HEK293T (cell line): ENCODE results near the gene LRRC27.

Experiments
- CTCF ChIA-PET: fragments of 350-600 bp; formaldehyde crosslinking; extraction: SDS; loops from one replicate; lab custom pipeline; 2021; ENCODE audit warnings: antibody characterized with exemption, inconsistent platforms; lab: Yijun Ruan, JAX
- POLR2A ChIA-PET: fragments of 350-600 bp; formaldehyde crosslinking; extraction: SDS; loops from one replicate; lab custom pipeline; 2020; ENCODE audit warnings: antibody characterized with exemption, inconsistent platforms; lab: Yijun Ruan, JAX
- DNase-seq: peaks from one replicate; pipeline ENCODE4 v3.0.0; 2012; ENCODE audit warnings: mixed read lengths; ENCODE audit errors: extremely low spot score
- ARNT ChIP-seq: fragments of 450-650 bp; IDR thresholded peaks from 2 replicates; pipeline ENCODE4 v1.6.1; 2017; ENCODE audit warnings: mild to moderate bottlenecking
- BHLHE40 ChIP-seq: fragments of 450-650 bp; IDR thresholded peaks from 2 replicates; pipeline ENCODE4 v1.6.1; 2016; ENCODE audit warnings: mild to moderate bottlenecking, moderate library complexity, borderline replicate concordance
- CTBP1 ChIP-seq: fragments of 450-650 bp; IDR thresholded peaks from 2 replicates; pipeline ENCODE4 v1.6.1; 2016; ENCODE audit warnings: borderline replicate concordance
- ELF4 ChIP-seq: fragments of 450-650 bp; IDR thresholded peaks from 2 replicates; pipeline ENCODE4 v1.6.1; 2017; ENCODE audit warnings: antibody characterized with exemption
- FOXA1 ChIP-seq: fragments of 450-650 bp; IDR thresholded peaks from 2 replicates; pipeline ENCODE4 v1.6.1; 2016; ENCODE audit warnings: mild to moderate bottlenecking
- FOXK2 ChIP-seq: fragments of 450-650 bp; IDR thresholded peaks from 2 replicates; pipeline ENCODE4 v1.6.1; 2016; ENCODE audit warnings: mild to moderate bottlenecking
- FOXM1 ChIP-seq: fragments of 450-650 bp; IDR thresholded peaks from 2 replicates; pipeline ENCODE4 v1.6.1; 2017; ENCODE audit warnings: mild to moderate bottlenecking, borderline replicate concordance
- HDGF ChIP-seq: fragments of 450-650 bp; IDR thresholded peaks from 2 replicates; pipeline ENCODE4 v1.6.1; 2017; ENCODE audit warnings: antibody characterized with exemption, borderline replicate concordance
- L3MBTL2 ChIP-seq: fragments of 450-650 bp; conservative IDR thresholded peaks from 2 replicates; pipeline ENCODE4 v1.6.1; 2016; ENCODE audit warnings: mild to moderate bottlenecking
- LEF1 ChIP-seq: fragments of 450-650 bp; IDR thresholded peaks from 2 replicates; pipeline ENCODE4 v1.6.1; 2017; ENCODE audit warnings: mild to moderate bottlenecking, borderline replicate concordance
- NFRKB ChIP-seq: fragments of 450-650 bp; IDR thresholded peaks from 2 replicates; pipeline ENCODE4 v1.6.1; 2016; ENCODE audit warnings: mild to moderate bottlenecking, moderate library complexity
- PKNOX1 ChIP-seq: fragments of 450-650 bp; IDR thresholded peaks from 2 replicates; pipeline ENCODE4 v1.6.1; 2016
- SP1 ChIP-seq: fragments of 450-650 bp; IDR thresholded peaks from 2 replicates; pipeline ENCODE4 v1.6.1; 2017
- SUZ12 ChIP-seq: fragments of 450-650 bp; IDR thresholded peaks from 2 replicates; pipeline ENCODE4 v1.6.1; 2016; ENCODE audit warnings: mild to moderate bottlenecking
- TARDBP ChIP-seq: fragments of 450-650 bp; IDR thresholded peaks from 2 replicates; pipeline ENCODE4 v1.6.1; 2016
- ZNF384 ChIP-seq: fragments of 450-650 bp; IDR thresholded peaks from 2 replicates; pipeline ENCODE4 v1.6.1; 2016

The LRRC27 gene

DNA sequence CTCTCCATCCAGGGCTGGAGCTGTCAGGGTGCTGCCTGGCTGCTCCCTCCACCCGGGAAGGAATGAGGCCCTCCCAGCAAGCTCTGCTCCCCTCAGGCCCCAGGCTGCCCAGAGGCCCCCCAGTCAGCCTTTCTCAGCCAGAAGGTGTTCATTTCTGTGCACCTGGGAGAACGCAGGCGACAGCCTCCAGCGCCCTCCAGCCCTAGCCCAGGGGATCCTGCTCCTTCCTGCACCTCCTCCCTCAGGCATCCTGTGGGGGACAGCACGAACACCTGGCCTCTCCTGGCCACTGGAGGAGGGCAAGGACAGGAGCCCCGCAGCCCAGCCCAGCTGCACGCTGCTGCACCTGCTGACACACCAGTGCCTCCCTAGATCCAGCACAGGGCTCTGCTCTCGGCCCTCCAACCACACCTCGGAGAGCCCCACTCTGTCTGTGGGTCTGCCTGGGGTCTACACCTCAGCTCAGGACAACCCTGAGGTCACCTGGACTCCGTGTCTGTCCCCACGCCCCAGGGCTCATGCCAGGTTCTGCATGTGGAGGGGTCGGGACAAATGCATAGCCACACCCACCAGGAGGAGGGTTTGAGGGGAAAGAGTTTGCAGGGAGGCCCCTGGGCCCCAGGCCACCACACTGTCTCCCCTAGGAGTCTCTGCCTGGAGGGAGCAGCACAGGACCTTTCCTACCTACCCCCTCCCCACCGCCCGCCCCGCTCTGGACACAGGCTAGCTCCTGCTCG is 57.6 kb downstream of the LRRC27 start:
- CTCF ChIA-PET = no interaction called here

DNA sequence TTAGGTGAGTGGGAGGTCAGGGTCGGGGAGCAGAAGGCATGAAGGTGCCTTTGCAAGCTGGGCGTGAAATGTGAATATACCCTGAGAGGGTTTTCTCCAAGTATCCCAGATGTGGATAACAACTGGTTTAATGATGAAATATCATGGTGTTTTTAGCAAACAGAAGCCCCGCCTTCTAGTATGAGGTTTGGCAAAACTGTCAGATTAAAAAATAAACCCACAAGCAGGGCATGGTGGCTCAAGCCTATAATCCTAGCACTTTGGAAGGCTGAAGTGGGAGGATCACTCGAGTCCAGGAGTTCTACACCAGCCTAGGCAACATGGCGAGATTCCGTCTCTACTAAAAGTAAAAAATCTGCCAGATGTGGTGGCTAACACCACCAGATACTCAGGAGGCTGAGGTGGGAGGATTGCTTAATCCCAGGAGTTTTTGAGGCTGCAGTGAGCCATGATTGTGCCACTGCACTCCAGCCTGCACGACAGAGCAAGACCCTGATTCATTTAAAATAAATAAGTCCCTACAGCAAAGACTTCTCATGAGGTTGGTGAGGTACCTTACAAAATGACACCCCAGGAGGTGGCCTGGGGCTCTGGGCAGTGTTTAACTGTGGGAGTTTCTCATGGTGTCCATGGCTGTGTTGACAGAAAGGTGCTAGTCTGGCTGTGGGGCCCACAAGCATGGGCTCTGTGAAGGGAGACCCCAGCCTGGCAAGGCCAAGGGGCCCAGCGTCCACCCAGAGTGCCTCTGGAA is 58.4 kb downstream of the LRRC27 start:
- ChIA-PET POLR2A (no interaction called here), CTCF (no interaction called here)
- DNase-seq = no peak
- TF ChIP-seq BHLHE40 (no peak), NFRKB (no peak), L3MBTL2 (no peak), ZNF384 (no peak), SP1 (no peak), SUZ12 (no peak), FOXA1 (no peak), TARDBP (no peak), FOXM1 (no peak), LEF1 (no peak), ELF4 (no peak), FOXK2 (no peak), HDGF (no peak)

More for the DNA sequence above, 57.6 kb downstream of the LRRC27 start:
- POLR2A ChIA-PET = no interaction called here
- no peak for DNase-seq
- no peak for TF ChIP-seq ELF4
- no peak for TF ChIP-seq L3MBTL2
- no peak for TF ChIP-seq FOXA1
- TF ChIP-seq ZNF384 = no peak
- no peak for TF ChIP-seq NFRKB
- no peak for TF ChIP-seq SUZ12
- no peak for TF ChIP-seq FOXM1
- no peak for TF ChIP-seq CTBP1
- no peak for TF ChIP-seq HDGF
- TF ChIP-seq ARNT = no peak
- TF ChIP-seq BHLHE40 = no peak
- no peak for TF ChIP-seq SP1
- no peak for TF ChIP-seq TARDBP
- TF ChIP-seq PKNOX1 = no peak
- TF ChIP-seq FOXK2 = no peak
- no peak for TF ChIP-seq LEF1

DNA sequence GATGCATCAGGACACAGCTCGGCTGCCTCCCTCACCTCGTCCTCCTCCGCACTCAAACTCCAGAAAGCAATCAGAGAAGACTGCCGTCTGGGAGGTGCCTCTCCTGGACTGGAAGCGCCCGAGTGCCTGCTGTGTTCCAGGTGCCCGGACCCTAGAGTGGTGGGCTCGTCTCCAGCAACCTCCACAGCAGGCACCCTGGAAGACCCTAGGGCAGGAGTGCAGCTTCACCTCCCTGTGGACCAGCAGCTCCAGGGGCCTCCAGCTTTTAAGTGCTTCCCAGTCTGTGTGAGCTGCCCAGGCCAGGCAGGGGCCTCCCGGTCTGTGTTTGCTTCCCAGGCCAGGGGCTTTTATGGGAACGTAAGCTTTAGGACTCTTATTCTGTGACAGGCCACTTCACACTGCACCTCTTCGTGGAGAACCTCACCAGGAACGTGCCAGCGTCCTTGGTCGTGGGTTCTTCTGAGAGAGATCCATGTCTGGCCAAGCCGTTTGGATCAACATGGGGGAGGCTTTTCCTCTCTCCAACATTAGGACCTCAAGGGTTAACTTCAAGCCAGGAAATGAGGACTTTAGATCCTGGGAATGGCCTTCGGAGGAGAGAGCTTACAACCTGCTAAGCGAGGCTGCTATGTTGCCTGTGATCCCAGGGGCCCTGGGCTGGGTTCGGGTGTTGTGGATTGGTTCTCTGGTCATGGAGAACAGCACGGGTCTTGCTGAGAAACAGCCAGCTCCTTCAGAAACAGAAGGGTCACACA is 59.1 kb downstream of the LRRC27 start:
- CTCF ChIA-PET = no interaction called here

DNA sequence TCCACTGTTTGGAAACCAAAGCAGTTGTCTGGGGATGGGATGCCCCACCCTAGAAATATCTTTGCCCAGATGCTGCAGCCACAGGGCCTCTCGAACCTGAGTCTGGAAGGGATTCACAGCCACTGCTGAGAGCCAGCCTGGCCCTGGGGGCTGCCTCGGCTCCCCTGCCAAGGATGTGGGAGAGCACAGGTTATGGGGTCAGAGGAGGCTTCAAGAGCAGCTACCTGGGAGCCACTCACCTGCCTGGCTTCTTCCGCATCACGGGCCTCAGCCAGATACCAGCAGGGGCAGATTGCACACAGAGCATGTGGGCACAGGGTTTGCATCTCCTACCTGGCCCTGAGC is 59.7 kb downstream of the LRRC27 start:
- POLR2A ChIA-PET = no interaction called here
- CTCF ChIA-PET = no interaction called here
- TF ChIP-seq ZNF384 = no peak
- no peak for TF ChIP-seq FOXA1
- no peak for TF ChIP-seq CTBP1
- no peak for DNase-seq

More for the DNA sequence above, 59.1 kb downstream of the LRRC27 start:
- TF ChIP-seq ARNT (no peak), L3MBTL2 (no peak), FOXM1 (no peak), HDGF (no peak), BHLHE40 (no peak), ZNF384 (no peak), CTBP1 (no peak), TARDBP (no peak), FOXA1 (no peak), PKNOX1 (no peak), LEF1 (no peak), SP1 (no peak), FOXK2 (no peak), ELF4 (no peak), SUZ12 (no peak), NFRKB (no peak)
- DNase-seq = no peak
- POLR2A ChIA-PET = no interaction called here

DNA sequence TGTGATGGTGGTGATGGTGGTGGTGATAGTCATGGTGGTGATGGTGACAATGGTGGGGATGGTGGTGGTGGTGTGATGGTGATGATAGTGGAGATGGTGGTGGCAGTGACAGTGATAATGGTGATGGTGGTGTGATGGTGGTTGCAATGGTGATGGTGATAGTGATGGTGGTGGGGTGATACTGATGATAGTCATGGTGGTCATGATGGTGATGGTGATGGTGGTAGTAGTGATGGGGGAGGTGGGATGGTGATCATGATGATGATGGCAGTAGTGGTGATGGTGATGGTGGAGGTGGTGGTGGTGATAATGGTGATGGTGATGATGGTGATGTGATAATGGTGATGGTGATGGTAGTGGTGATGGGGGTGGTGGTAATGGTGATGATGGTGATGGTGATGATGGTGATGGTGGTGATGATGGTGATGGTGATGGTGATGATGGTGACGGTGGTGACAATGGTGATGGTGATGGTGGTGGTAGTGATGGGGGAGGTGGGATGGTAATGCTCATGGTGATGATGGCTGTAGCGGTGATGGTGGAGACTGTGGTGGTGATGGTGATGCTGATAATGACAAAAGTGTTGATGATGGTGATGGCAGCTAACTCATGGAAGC is 60.3 kb downstream of the LRRC27 start:
- TF ChIP-seq CTBP1 = no peak
- no peak for TF ChIP-seq ZNF384
- no peak for TF ChIP-seq ARNT
- 0 out of 2 replicates have a peak, but pooled peaks have one; percentile 31 for TF ChIP-seq TARDBP
- TF ChIP-seq L3MBTL2 = no peak
- ChIA-PET POLR2A (no interaction called here), CTCF (interaction anchor here (0.6 kb wide), 1 partner anchor 19 kb away, joined by 3 read pairs; no protein-coding TSS in a partner anchor)
- DNase-seq = no peak
